Kidney tubule cell (primary cell): ENCODE data around the gene ZNF791.
"Not testable (repeated sequence)": the region's sequence is repeated elsewhere in the genome, so short reads cannot be mapped to it uniquely, and the experiment has no call there.

Source experiments
- DNase-seq: peaks from one replicate; pipeline ENCODE4 v3.0.0-alpha.2; 2018; ENCODE audit warnings: low spot score

Gene ZNF791

DNA sequence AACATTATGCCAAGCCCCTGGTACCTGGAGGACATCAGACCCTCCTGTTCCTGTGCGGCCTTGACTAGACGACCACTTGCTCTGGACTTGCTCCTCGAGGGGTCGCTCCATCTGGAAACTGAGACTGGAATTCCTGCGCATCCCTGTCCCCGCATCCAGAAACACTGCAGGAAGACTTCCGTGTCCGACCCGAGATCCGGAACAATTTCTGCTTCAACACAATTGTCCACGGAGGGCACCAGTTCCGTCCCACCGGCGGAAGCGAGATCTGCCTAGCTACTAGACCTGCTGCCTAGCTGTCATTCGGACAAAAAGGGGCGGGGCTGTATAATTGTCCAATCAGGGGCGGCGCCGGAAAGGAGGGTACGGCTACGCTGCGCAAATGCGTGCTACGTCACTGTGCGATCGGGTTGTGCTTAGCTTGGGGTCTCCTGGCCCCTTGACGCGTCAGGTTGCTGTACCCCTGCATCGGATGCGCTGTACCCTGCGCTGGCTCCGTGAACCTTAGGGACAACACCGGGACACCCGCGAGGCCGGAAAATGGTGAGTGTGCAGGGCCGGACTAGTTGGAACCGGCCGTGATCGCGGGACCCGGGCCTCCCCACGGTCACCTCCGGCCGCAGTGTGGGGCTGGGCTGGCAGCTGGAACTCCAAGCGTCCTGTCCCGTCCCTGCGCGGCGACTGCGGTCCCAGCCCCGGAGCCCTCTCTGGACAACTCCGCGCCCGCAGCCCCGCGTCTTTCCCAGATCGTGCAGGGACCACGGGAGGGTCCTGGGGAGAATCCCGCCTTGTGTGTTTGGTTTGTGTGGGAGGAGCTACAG is at the start of gene ZNF791, which contains the start of gene ZNF490:
Gene ZNF791 (plus strand): TSS at position 381 of the 821 bp plus-strand sequence. CDS start 160 bp downstream, at position 541.
Gene ZNF490 (minus strand): TSS at position 274 of the 821 bp plus-strand sequence. CDS start 133 bp downstream, at position 141.
- DNase-seq = peak; percentile 97

- DNase-seq = peak; percentile 81
Observed at GRCh38 chr19:12564016-12564664, 46.6 kb upstream of the ZNF791 start.

DNA sequence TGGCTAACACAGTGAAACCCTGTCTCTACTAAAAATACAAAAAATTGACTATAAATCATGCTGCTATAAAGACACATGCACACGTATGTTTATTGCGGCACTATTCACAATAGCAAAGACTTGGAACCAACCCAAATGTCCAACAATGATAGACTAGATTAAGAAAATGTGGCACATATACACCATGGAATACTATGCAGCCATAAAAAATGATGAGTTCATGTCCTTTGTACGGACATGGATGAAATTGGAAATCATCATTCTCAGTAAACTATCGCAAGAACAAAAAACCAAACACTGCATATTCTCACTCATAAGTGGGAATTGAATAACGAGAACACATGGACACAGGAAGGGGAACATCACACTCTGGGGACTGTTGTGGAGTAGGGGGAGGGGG is 44.3 kb upstream of the ZNF791 start:
- not testable (repeated sequence) for DNase-seq

GRCh38 chr19:12567951-12568350 is 42.8 kb upstream of the ZNF791 start:
- no peak for DNase-seq

DNA sequence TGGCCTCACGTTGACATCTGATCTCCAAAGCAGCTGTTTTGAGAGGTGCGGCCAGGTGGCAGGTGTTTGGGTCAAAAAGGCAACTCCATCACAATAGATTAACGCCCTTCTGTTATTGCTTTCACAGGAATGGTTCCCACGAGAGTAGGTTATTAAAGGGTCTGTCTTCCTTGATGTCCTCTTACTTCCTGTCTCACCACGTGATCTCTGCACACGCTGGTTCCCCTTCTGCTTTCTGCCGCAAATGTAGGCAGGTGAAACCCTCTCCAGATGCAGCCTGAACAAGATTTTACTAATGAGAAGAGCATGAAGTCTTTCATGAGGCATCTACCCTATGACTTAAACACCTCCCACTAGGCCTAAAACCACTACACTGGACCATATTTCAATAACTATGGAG is 36.7 kb upstream of the ZNF791 start:
- no peak for DNase-seq

DNA sequence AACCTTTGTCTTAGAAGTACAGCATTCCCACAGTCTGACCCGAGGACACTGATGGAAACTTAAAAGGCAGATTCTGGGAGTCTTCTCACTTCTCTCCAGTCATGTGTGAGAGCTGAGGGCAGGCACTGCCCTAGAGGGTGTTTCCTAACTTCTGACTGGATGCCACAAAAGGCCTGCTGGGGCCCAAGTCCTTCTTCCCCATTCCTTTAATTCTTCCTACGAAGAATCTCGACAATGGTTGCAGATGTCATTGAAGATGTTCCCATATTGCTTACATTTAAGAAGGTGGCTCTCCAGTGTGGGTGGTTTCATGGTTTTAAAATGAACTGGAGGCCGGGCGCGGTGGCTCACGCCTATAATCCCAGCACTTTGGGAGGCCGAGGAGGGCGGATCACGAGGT is 32.1 kb upstream of the ZNF791 start:
- no peak for DNase-seq

GRCh38 chr19:12580180-12580694 is 30.5 kb upstream of the ZNF791 start:
- peak; percentile 74 for DNase-seq

- no peak for DNase-seq
Observed at GRCh38 chr19:12581100-12581499, 29.6 kb upstream of the ZNF791 start.

- DNase-seq = no peak
Observed at GRCh38 chr19:12596485-12596884, 14.2 kb upstream of the ZNF791 start.

DNA sequence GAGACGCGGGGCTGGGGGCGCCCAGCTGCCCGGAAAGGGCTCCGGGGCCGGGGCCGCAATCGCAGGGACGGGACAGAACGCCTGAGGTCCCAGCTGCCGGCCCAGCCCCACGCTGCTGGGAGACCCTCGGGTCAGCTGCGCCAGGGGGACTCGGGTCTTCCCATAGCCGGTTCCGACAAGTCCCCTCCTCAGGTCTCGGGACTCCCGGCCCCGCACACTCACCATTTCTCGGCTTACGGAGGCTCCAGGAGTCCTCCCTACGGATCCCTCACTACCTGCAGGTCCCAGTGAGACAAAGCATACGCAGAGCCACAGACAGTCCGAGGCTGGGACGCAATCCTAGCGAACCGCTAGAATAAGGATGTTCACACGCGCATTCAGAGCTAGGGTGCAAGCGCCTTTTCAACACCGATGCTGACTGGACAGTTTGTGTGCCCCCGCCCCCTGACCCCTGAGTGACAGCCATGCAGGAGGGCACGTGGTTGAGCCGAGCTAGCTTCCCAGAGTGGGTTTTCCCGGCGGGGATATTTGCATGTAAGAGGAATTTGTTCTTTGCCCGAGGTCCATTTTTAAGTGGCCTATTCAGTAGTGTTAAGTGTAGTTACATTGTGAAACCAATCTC is 13.7 kb upstream of the ZNF791 start:
- no peak for DNase-seq

GRCh38 chr19:12597594-12597993 is 13.1 kb upstream of the ZNF791 start:
- DNase-seq = no peak

- DNase-seq = no peak
Observed at GRCh38 chr19:12603714-12604113, 7.0 kb upstream of the ZNF791 start.

- no peak for DNase-seq
Observed at GRCh38 chr19:12606796-12607195, 3.9 kb upstream of the ZNF791 start.

GRCh38 chr19:12607631-12608030 is 3.1 kb upstream of the ZNF791 start:
- no peak for DNase-seq

DNA sequence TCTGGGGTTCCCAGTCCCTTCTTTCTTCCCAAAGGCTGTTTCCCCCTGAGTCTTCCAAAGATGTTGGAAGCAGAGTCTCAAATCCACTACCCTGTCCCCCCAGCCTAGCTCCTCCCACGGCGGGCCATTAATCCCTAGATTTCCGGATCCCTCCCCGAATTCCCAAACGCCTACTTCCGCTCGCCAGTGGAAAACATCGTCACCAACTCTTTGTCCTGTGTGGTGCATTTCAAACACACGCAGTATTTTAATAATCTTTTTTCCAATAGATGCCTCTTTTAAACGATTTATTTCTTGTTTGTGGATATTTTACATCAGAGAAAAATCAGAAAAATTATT is 610 bp downstream of the ZNF791 start:
- peak; percentile 69 for DNase-seq

GRCh38 chr19:12617646-12618045 is 6.9 kb downstream of the ZNF791 start:
- DNase-seq = peak; percentile 57

DNA sequence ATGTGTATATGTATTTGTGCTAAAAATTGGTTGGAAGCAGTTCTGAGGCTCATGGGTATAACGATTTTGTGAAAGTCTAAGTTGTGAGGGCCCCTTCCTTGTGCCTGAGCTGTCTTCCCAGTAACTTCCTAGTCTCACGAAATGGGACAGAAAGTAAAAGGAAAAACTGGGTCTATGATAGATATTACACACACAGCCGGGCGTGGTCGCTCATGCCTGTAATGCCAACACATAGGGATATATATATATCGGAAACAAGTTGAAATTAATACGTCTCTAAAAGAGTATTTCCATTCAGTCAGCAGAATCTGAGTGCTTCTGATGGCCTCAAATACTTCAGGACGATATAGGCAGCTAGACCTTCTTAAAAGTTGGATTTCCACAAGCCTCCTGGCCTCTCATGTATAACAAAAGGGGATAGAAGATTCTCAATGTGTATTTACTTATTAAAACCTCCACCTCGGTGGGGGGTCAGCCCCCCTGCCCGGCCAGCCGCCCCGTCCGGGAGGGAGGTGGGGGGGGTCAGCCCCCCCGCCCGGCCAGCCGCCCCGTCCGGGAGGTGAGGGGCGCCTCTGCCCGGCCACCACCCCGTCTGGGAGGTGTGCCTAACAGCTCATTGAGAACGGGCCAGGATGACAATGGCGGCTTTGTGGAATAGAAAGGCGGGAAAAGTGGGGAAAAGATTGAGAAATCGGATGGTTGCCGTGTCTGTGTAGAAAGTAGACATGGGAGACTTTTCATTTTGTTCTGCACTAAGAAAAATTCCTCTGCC is 10.7 kb downstream of the ZNF791 start:
- DNase-seq = not testable (repeated sequence)

DNA sequence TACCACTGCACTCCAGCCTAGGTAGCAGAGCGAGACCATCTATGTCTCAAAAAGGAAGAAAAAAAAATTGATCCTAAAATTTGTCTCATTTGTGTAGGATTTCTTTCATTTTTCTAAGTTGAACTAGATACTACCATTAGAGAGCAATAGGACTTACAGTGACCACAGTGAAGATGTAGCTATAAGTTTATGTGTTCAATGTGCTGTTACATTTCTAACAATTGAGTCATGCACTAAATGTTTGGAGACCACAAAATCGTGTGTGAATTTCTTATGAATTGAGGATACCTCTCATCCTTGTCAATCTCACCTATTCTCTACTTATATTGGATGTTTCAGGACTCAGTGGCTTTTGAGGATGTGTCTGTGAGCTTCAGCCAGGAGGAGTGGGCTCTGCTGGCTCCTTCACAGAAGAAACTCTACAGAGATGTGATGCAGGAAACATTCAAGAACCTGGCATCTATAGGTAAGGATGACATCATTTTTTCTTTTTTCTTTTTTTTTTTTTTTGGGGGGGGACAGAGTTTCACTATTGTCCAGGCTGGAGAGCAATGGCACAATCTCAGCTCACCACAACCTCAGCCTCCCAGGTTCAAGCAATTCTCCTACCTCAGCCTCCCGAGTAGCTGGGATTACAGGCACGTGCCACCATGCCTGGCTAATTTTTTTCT is 12.8 kb downstream of the ZNF791 start:
- no peak for DNase-seq

DNA sequence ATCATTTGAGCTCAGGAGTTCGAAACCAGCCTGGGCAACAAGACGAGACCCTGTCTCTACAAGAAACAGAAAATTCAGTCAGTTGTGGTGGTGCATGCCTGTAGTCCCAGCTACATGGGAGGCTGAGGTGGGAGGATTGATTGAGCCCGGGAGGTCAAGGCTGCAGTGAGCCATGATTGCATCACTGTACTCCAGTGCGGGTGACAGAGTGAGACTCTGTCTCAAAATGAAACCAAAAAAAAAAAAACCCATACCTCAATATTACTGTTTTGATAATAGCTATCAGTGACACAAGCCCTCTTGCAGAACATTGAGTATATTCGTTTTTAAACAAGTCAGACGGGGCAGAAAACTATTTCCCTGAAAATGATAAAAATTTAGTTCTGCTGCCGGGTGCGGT is 16.2 kb downstream of the ZNF791 start:
- no peak for DNase-seq

DNA sequence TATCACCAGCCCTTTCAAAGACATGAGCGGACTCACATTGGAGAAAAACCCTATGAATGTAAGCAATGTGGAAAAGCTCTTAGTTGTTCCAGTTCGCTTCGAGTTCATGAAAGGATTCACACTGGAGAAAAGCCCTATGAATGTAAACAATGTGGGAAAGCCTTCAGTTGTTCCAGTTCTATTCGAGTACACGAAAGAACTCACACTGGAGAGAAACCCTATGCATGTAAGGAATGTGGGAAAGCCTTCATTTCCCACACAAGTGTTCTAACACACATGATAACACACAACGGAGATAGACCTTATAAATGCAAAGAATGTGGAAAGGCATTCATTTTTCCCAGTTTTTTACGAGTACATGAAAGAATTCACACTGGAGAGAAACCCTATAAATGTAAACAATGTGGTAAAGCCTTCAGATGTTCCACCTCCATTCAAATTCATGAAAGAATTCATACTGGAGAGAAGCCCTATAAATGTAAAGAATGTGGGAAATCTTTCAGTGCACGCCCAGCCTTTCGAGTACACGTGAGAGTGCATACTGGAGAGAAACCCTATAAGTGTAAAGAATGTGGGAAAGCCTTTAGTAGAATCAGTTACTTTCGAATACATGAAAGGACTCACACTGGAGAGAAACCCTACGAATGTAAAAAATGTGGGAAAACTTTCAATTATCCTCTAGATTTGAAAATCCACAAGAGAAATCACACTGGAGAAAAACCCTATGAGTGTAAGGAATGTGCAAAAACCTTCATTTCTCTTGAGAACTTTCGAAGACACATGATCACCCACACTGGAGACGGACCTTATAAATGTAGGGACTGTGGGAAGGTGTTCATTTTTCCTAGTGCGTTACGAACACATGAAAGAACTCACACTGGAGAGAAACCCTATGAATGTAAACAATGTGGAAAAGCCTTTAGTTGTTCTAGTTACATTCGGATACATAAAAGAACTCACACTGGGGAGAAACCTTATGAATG is 17.6 kb downstream of the ZNF791 start:
- DNase-seq = no peak
